VCaP (cell line): ENCODE results near the gene CRTC3.
A peak's percentile ranks its signal among the peaks of the same experiment; 100 is the strongest.

Experiments used
- H3K27ac ChIP-seq: fragments of 450-650 bp; 2 replicates; pipeline ENCODE4 v1.5.1; 2017
- TF ChIP-seq, protein P1 (sequence below): fragments of 450-650 bp; conservative IDR thresholded peaks from 2 replicates; pipeline ENCODE4 v1.5.1; 2017; ENCODE audit warnings: mild to moderate bottlenecking, moderate library complexity

Gene CRTC3

DNA sequence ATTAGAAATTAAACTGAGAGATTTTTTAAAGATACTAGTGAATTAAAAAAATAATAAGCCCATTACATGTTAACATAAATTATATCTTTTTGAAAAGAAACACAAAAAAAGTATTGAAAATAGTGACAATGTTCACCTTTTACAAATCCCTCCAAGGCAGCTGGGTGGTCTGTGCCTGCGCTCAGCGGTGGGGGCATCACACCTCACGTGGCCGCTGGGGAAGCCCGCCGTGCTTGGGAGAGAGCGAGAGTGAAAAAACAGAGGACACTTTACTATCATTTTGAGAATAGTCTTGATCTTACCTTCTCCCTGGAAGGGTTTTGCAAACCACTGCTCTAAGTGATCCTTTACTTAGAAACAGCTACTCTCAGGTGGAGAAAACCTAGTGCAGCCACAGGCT, 76.9 kb downstream of the CRTC3 start:
- TF ChIP-seq, protein P1, sequence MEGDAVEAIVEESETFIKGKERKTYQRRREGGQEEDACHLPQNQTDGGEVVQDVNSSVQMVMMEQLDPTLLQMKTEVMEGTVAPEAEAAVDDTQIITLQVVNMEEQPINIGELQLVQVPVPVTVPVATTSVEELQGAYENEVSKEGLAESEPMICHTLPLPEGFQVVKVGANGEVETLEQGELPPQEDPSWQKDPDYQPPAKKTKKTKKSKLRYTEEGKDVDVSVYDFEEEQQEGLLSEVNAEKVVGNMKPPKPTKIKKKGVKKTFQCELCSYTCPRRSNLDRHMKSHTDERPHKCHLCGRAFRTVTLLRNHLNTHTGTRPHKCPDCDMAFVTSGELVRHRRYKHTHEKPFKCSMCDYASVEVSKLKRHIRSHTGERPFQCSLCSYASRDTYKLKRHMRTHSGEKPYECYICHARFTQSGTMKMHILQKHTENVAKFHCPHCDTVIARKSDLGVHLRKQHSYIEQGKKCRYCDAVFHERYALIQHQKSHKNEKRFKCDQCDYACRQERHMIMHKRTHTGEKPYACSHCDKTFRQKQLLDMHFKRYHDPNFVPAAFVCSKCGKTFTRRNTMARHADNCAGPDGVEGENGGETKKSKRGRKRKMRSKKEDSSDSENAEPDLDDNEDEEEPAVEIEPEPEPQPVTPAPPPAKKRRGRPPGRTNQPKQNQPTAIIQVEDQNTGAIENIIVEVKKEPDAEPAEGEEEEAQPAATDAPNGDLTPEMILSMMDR, result no peak

DNA sequence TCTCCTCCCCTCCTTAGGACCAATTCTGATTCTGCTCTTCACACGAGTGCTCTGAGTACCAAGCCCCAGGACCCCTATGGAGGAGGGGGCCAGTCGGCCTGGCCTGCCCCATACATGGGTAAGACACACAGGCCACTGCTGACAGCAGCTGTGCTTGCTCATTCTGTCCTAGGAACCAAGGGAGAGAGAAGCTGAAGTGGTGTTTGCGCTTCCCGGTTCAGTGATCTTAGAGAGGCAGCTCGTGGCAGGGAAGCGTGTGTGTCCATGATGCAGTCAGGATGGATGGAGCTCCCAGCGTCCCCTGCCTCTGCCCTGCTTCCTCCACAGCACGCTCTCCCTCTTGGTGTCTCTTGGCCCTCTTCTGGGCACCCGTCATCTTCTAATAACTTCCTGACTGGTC, 77.6 kb downstream of the CRTC3 start:
- H3K27ac ChIP-seq, result no peak overlapping the region
- TF ChIP-seq, protein P1, result no peak

More for the DNA sequence above, 76.9 kb downstream of the CRTC3 start:
- H3K27ac ChIP-seq, result no peak overlapping the region

DNA sequence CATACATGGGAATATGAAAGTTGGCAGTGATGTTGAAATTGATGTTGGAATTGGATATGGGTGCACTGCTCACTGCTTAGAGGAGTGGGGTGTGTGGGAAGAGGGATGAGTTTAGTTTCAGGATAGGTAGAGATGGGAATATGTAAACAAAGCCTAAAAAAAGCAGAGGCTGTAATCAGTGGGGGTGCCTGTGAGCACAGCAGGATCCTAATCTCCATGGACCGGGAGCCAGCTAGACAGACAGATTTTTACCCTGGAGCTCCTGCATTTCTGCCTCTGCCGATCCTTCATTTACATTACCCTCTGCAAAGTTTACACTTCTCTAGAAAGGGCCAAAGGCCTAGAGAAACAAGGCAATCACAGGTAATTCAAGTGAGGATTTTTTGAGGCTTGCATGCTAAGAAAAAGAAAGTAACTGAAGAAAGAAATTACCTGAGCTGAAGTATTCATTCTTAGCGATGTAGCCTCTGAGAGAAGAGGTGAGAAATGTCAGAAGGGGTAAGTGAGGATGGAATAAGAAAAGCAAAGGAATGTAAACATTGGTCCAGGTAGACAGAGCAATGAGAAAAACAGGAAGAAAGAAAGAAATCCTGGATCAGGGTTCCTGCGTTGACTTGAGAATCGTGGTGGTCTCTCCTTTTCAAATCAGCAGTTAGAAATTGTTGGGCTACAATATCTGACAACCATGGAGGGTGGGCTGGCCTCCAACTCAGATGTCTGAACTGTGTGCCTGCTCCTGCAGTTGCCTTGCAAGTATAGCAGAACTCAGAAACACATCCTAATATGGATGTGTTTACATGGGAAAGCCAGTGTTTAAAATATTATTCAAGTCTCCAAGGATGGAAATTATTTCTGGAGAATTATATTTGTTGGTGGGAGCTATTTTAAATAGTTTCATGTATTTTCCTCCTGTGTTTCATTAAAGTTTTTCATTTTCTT, 79.8 kb downstream of the CRTC3 start:
- TF ChIP-seq, protein P1, result no peak
- no peak overlapping the region for H3K27ac ChIP-seq

DNA sequence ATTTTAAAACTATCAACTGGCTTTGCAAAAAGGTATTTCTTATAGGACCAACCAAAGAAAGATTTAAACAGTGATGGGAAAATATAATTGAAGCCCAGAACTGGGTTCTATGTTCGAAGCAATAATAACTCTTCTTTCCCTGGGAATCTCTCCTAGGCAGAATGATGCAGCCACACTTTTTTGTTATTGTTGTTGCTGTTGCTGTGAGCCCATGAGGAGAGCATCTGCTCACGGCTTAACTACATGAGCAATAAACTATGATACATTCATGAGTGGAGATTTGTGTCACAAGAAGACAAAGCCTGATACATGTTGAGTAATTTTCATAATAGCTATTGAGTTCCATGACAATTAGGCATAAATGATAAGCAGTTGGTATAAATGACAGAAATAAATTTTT, 80.5 kb downstream of the CRTC3 start:
- H3K27ac ChIP-seq, result no peak overlapping the region
- TF ChIP-seq, protein P1, result no peak

DNA sequence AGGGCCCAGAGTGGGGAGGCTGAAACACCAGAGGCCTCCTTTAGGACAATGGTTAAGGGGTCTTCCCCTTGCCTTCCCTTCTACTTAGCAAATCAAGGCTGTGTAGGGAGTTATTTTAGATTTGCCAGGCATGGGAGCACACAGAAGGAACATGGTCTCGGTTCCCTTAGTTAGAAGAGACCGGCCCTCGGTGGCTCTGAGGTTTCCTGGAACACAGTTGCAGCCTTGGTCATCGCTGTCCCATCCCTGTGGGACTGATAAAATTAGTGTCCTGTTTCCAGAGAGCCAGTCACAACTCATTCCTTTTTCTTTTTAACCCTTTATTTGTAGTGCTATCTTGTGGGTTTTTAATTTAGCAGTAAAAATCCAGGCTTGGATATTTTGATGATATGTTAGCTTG, 81.4 kb downstream of the CRTC3 start:
- H3K27ac ChIP-seq, result no peak overlapping the region
- TF ChIP-seq, protein P1, result no peak

DNA sequence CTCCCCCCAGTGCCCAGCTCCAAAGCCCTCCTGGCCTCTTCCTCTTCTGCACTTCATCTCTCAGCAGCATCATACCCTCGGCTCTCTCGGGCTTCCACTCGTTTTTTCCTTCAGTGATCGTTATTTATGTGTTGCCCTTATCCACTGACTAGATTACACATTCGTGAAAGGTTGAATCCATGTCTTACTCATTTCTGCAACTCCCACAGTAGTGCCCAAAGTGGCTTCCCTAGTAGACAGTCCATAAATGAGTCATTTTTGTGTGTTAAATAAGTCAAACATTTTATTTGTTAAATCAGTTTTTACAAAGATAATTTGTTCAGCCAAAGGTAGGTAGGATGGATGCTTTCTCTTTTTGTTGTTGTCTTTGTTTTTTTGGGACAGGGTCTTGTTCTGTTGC, 87.4 kb downstream of the CRTC3 start:
- peak overlapping the region; percentile 61 for H3K27ac ChIP-seq
- TF ChIP-seq, protein P1, result no peak

DNA sequence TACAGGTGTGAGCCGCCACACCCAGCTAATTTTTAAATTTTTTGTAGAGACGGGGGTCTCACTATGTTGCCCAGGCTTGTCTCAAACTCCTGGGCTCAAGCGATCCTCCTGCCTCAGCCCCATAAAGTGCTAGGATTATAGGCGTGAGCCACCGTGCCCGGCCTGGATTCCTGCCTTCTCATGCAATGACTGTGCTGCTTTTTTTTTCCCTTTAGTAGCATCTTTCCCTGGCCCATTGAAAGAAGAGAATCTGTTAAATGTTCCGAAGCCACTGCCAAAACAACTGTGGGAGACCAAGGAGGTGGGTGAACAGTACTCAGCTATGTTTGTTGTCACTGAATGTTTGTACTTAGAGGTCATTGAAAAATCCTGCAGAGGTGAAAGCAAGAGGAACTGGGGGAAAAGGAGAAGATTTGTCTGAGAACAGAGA, 88.0 kb downstream of the CRTC3 start:
- peak overlapping the region; percentile 61 for H3K27ac ChIP-seq
- TF ChIP-seq, protein P1, result no peak
